GM12892 (cell line): ENCODE data around the gene KIAA1755.

Experiments
- DNase-seq: peaks from one replicate; pipeline ENCODE4 v3.0.0; 2011; ENCODE audit not compliant: insufficient read length
- FAIRE-seq: peaks from 2 replicates; lab custom pipeline; 2011; peaks lifted over from hg19 to GRCh38; lab: Jason Lieb, UNC
- POLR2A ChIP-seq: IDR thresholded peaks from 2 replicates; pipeline ENCODE4 v1.6.1; 2011; ENCODE audit warnings: low read depth, low read length, control low read depth
- POLR2AphosphoS5 ChIP-seq: IDR thresholded peaks from 2 replicates; pipeline ENCODE4 v1.6.1; 2011; ENCODE audit warnings: low read depth, low read length, control low read depth
- TAF1 ChIP-seq: IDR thresholded peaks from 2 replicates; pipeline ENCODE4 v1.6.1; 2011; ENCODE audit warnings: low read depth, mild to moderate bottlenecking, control low read depth, low read length, borderline replicate concordance

The KIAA1755 gene

DNA sequence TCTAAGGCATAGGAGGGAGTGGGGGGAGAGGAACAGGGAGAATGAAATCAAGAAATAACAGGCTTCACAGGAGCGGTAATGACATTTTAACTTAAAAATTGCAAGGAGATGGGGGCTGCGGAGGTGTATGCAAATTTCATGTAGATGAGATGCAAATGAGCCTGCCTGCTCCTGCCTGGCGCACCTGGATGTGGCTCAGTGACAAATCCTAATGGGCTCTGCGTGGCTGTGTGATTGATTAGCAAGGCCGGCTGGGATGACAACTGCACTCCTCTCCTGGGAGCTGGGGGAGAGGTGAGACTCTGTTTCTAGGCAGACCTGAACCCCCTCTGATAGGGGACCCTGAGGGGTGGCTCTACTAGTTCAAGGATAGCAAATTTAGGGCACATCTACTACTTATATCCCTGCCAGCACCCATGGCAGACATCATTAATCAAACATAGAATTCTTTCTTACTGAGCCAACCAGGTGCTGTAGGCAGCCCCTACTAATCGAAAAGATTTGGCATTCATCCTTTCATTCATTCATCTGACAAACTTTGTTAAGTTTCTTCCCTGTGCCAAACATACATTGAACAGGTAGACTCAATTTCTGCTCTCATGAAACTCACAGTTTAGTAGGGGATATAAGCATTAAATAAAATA, 57.1 kb downstream of the KIAA1755 start:
- TF ChIP-seq POLR2AphosphoS5, result no peak
- no peak for TF ChIP-seq POLR2A
- TF ChIP-seq TAF1, result no peak
- FAIRE-seq (no peak), DNase-seq (no peak)

DNA sequence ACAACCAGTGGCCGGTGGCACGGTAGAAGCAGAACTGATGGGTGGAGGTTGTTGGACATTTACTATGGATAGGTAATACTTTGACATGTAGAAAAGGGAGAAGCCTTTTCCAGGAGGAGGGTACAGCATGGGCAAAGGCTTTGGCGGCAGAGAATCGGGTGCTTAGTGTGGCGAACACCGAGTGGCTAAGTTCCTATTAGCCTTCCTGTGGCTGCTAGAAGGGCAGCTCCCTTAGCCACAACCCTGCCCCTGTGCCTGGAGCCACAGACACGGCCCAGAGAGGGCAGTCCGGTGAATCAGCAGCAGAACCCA, 57.6 kb downstream of the KIAA1755 start:
- FAIRE-seq, result no peak
- DNase-seq, result no peak
- TF ChIP-seq TAF1 (no peak), POLR2AphosphoS5 (no peak), POLR2A (no peak)

DNA sequence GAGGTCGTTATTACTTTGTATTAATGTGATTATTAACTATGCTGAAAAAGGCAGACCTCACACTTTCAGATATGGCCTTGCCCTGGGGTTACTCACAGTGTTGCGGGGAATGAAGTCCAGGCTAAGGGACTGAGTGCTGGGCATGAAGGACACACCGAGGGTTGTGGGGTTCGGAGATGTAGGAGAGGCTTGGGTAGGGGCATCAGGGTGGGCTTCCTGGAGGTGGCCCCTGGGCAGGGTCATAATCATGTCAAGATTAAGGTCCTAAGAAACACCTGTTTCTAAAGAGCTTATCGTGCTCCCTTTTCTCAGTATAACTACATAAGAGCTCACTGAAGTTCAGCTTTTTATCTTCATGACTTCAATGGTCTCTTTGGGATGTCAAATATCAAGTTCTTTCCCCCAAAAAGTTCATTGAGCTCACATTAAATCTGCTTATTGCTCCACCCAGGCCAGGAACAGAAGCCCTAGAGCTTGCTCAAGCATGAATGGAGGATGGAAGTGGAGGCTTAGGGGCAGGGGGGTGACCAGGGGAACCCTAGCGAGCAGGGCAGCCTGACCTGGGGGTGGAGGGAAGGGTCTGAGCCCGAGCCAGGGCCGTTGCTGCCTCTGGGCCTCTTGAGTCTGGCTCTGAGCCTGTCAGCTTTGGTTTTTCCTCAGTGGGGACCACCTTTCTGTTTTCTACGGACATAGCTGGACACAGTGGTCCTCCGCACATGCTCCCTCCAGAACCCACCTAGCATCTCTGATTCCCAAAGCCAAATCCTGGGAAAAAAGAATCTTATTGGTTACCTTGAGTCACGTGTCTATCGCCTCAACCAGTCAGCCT, 58.2 kb downstream of the KIAA1755 start:
- DNase-seq, result no peak
- no peak for TF ChIP-seq POLR2AphosphoS5
- FAIRE-seq, result no peak

DNA sequence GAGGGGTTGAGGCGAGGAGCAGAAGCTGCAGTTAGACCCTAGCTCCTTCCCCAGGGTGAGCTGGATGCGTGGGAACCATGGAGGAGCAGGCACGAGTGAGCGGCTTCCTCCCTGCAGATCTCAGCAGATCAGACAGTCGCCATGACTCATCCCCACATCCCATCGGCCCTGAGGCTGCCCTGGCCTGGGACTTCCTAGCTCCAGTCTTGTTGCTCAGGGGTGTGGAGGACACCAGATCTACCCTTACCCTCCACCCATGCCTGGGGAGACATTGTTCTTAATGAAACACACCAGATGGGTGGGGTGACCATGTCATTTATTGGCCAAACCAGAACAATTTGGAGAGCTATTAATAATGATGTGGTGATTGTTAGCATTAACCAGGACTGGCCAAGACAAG, 59.2 kb downstream of the KIAA1755 start:
- FAIRE-seq (no peak), DNase-seq (no peak)
- TF ChIP-seq POLR2AphosphoS5 (no peak), TAF1 (no peak), POLR2A (no peak)

DNA sequence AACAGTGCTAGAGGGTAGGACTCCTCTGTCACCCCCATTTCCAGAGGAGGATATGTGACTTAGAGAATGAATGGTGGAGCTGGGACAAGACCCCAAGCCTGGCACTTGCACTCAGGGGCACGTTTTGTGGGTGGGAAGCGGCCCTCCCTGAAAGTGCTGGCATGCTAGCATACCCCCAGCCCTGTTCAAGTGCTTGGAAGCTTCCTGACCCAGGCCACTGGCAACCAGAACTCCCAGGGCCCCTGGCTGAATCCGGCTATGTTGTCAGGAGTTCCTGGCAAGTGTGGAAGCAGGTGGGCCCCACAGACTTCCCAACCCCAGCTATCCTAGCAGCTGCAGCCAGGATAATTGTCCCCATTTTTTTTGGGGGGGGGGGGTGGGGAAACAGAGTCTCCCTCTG, 59.9 kb downstream of the KIAA1755 start:
- DNase-seq (no peak), FAIRE-seq (no peak)
- TF ChIP-seq TAF1 (no peak), POLR2A (no peak), POLR2AphosphoS5 (no peak)

DNA sequence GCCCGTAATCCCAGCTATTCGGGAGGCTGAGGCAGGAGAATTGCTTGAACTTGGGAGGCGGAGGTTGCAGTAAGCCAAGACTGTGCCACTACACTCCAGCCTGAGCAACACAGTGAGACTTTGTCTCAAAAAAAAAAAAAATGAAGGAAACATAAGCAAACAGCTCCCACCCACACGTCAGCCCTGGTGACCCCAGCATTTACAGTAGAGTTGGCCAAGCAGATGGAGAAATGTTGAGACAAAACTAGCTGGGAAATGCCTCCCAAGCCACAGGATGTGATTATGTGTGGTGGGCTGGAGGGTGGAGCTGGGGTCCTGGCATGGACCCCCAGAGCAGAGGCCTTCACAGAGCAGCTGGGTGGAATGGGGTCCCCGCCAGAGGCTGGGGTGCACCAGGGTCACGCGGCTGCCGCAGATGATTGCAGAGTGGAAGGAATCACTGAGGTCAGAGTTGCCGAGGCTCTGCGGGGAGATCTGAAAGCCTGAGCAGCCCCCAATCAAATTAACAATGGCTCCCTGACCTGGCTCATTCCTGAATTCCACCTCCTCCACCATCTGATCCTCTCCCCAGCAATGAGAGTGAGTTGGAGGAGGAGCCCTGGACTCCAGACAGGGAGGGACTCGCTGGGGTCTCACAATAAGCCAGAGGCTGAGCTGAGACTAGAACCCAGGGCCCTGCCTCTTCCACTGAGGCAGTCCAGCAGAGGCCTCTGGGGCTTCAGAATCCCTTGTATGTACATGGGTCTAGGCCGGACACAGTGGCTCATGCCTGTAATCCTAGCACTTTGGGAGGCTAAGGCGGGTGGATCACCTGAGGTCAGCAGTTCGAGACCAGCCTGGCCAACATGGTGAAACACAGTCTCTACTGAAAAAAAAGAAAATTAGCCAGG, 60.8 kb downstream of the KIAA1755 start:
- DNase-seq (no peak), FAIRE-seq (no peak)
- TF ChIP-seq TAF1 (no peak), POLR2AphosphoS5 (no peak), POLR2A (no peak)

DNA sequence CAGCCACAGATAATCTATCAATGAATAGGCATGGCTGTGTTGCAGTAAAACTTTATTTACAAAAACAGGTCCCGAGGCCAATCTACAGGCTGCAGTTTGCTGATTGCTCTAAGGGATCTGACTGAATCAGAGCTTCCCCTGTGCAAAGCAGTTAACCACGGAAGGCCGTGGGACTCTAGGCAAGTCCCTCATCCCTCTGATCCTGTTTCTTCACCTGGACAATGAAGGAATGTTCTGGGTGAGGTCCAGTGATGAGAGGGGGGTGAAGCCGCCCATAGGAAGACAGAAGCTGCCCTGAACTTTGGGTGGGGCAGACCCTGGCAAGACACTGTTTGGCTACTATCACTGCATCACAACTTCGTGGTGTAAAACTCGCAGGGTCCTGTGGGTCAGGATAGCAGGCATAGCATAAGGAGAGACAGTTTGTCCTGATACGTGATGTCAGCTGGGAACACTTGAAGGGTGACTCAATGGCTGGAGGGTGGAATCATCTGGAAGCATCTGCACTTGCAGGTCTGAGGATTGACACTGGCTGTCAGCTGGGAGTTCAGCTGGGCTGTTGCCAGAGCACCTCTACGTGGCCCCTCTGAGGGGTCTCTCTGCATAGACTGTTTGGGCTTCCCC, 62.2 kb downstream of the KIAA1755 start:
- no peak for DNase-seq
- TF ChIP-seq POLR2AphosphoS5 (no peak), TAF1 (no peak), POLR2A (no peak)
- no peak for FAIRE-seq

DNA sequence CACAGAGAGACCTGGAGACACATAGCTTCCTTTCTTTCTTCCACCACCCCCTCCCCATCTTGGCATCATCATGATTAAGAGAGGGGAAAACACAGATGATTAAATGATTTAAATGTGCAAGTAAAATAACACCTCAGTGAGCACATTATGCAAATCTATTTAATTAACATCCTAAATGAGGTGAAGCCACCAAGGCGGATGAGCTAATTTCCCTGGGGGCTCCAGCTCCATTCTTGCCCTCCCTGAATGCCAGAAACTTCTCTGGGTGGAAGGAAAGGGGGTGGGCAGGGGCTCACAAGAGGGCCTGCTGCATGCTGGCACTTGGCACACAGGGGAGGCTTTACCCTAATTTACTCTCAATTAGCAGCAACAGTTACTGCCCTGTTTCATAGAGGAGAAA, 62.9 kb downstream of the KIAA1755 start:
- no peak for TF ChIP-seq POLR2AphosphoS5
- no peak for FAIRE-seq
- no peak for DNase-seq

DNA sequence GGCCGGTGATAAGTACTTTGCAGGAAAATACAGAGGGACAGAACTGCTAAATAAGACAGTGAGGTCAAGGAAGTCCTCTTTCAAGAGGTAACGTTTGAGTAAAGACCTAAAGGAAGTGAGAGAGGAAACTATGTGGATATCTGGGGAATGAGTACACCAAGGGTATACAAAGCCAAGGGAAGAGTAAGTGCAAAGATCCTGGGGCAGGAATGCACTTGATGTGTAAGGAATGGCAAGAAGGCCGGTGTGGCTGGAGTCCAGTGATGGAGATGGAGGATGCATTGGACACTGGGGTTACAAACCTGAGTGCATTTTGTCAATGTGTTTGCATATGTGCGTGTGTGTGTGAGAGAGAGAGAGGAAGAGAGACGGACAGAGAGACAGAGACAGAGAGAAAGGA, 63.3 kb downstream of the KIAA1755 start:
- TF ChIP-seq POLR2A, result no peak
- TF ChIP-seq POLR2AphosphoS5, result no peak
- TF ChIP-seq TAF1, result no peak
- no peak for FAIRE-seq

DNA sequence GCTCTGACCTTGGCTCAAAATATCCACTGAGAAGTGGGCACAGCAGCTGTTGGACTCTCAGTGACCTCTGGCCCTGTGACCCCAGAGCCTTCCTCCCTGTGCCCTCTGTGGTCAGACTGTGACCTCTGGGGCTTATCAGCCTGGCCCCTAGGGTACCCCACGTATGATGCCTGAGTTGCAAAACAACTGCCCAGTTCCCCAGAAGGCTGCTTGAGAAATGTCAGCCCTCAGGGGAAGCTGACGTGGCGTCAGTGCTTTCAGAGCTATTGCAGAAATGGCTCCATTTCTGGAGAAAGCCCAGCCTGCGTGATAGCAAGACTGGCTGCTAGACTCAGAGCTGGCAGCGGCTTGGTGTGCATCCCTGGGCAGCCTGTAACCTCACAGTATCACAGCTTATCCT, 63.9 kb downstream of the KIAA1755 start:
- no peak for TF ChIP-seq POLR2AphosphoS5
- TF ChIP-seq TAF1, result no peak
- no peak for TF ChIP-seq POLR2A
- no peak for FAIRE-seq
- DNase-seq, result no peak

More for the DNA sequence above, 63.3 kb downstream of the KIAA1755 start:
- no peak for DNase-seq

DNA sequence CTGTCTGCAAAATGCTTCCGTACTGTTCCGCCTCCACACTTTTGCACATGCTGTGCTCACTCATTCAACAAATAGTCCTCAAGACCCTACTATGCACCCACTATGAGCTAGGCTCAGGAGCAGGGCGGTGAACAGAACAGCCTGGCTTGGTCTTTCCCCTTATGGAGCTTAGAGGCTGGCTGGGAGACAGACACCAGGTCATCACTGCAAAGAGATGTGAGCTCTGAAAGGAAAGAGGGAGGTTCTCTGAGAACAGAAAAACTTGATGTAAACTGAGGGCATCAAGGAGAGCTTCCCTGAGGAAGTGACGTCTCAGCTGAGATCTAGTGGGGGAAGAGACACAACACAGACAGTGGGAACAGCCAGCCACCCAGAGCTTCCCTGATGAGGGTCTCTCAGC, 64.5 kb downstream of the KIAA1755 start:
- DNase-seq, result no peak
- TF ChIP-seq TAF1 (no peak), POLR2A (no peak), POLR2AphosphoS5 (no peak)
- FAIRE-seq, result no peak

DNA sequence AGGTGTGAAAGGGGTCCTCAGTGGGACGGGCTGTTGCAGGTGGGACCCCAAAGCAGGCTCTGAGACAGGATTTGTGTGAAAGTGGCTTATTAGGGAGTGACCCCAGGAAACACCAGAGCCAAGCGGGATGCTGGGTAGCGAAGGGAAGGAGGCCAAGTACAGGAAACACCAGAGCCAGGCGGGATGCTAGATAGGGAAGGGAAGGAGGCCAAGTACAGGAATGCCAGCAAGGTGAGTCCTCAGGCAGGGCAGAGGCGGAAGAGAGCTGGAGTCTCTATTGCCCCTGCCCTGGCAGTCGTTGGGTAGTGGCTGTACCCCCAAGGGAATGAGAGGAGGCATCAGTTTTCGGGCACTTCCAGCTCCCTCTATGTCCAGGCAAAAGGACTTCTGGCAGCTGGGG, 65.0 kb downstream of the KIAA1755 start:
- TF ChIP-seq POLR2A (no peak), POLR2AphosphoS5 (no peak), TAF1 (no peak)
- DNase-seq (no peak), FAIRE-seq (no peak)
